Measurements from ENCODE around the gene PAPSS1. TPM values are rescaled to one million over a fixed set of nuclear protein-coding genes. Genes with fewer than 3 reads are reported as not detected.

Gene PAPSS1
- total and polyA plus RNA-seq, 10 of the 15 experiments (the other 5 are each of a cell fraction or from before 2014, with no cell fraction given): 22.6 to 73.0 (median 30.6) TPM

DNA sequence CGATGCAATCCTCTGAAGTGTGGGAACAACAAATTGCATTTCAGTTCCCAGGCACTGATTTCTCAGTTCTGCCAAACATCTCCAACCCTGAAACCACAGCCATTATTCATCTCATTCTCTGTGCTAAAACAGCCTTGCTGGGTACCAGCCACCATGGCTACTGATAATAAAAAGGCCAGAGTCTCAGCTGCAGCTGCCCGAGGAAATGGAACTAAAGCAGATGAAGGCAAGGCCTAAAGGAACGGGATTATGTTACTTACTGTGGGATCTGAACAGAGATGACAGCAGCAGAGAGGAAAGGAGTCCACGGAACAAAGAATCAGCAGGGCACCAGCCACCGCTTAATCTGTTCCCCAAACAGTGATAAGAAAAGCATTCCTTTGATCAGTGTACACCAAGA lies 155.7 kb downstream of the PAPSS1 start:
- ChIA-PET SMC1A (ENCODE audit: uncharacterized antibody, unreplicated experiment) (interaction anchor here (2.0 kb wide), 1 partner anchor 11 kb away, joined by 5 read pairs; no protein-coding TSS in a partner anchor), CTCF (interaction anchor here (1.1 kb wide), 1 partner anchor 174 kb away, joined by 3 read pairs; no protein-coding TSS in a partner anchor), RAD21 (ENCODE audit: unreplicated experiment) (no interaction called here), POLR2A (no interaction called here)
- H4K20me1 ChIP-seq (ENCODE audit: control insufficient read depth, insufficient read depth): no peaks in the 10 kb centered on the region
- H2AFZ ChIP-seq (ENCODE audit: control insufficient read depth, low read depth, low read length): no peak overlapping the region
- no TSS peak for BruUV-seq (replicated peaks)
- DNase-seq (ENCODE audit: low read depth, low spot score) (no peak), ATAC-seq (no peak), FAIRE-seq (no peak)
- H3K9me3 ChIP-seq (replicated peaks; ENCODE audit: control insufficient read depth, insufficient read depth, low read length): no peaks in the 10 kb centered on the region
- no peaks in the 10 kb centered on the region for H3K4me1 ChIP-seq (ENCODE audit: control insufficient read depth, insufficient read depth, low read length)
- no peaks in the 10 kb centered on the region for H3K27me3 ChIP-seq (replicated peaks in 1 of 2; ENCODE audit: control insufficient read depth in 2 of 2, insufficient read depth in 2 of 2, low read length in 1 of 2)
- no peak overlapping the region for H3K27ac ChIP-seq (ENCODE audit: control insufficient read depth, insufficient read depth)
- WGBS (ENCODE audit: insufficient coverage, insufficient replicate concordance, low lambda C conversion rate, missing lambda C conversion rate): 29% methylated on average over 5 of the region's 5 CpGs
- H3K9ac ChIP-seq (ENCODE audit: control insufficient read depth, insufficient read depth, low read length): no peak overlapping the region
- no peak overlapping the region for H3K4me3 ChIP-seq
- in situ Hi-C loops (cut with MboI) (no loop called here), intact Hi-C loops (cut with micrococcal nuclease; ENCODE audit: unreplicated experiment) (no loop called here)
- no peaks in the 10 kb centered on the region for H3K36me3 ChIP-seq (ENCODE audit: control insufficient read depth in 2 of 2, insufficient read depth in 2 of 2, low read length in 1 of 2)
- H3K4me2 ChIP-seq (ENCODE audit: control insufficient read depth, insufficient read depth): no peak overlapping the region
- no peak for TF ChIP-seq KAT2A (conservative IDR thresholded peaks at IDR 0.05; ENCODE audit: control insufficient read depth, low read depth, low read length)
- no peak for TF ChIP-seq ETV6 (conservative IDR thresholded peaks at IDR 0.05 in 1 of 2, IDR thresholded peaks at IDR 0.05 in 1 of 2; ENCODE audit: borderline replicate concordance in 1 of 2, low read depth in 1 of 2)
- TF ChIP-seq RELA (IDR thresholded peaks at IDR 0.05; ENCODE audit: borderline replicate concordance, partially characterized antibody): no peak
- no peak for TF ChIP-seq TBL1XR1 (IDR thresholded peaks at IDR 0.05; ENCODE audit: low read depth, low read length)
- no peak for TF ChIP-seq BRCA1 (IDR thresholded peaks at IDR 0.05; ENCODE audit: low read depth, low read length)
- no peak for TF ChIP-seq MXI1 (IDR thresholded peaks at IDR 0.05; ENCODE audit: low read depth, low read length)
- TF ChIP-seq SIX5 (IDR thresholded peaks at IDR 0.05; ENCODE audit: low read depth, low read length, severe bottlenecking): no peak
- no peak for TF ChIP-seq GABPA (IDR thresholded peaks at IDR 0.05; ENCODE audit: low read depth)
- no peak for TF ChIP-seq NRF1 (conservative IDR thresholded peaks at IDR 0.05; ENCODE audit: low read depth, low read length)
- TF ChIP-seq ZNF622 (IDR thresholded peaks at IDR 0.05): no peak
- no peak for TF ChIP-seq DPF2 (IDR thresholded peaks at IDR 0.05)
- TF ChIP-seq ZSCAN29 (IDR thresholded peaks at IDR 0.05): no peak
- TF ChIP-seq, protein P1, sequence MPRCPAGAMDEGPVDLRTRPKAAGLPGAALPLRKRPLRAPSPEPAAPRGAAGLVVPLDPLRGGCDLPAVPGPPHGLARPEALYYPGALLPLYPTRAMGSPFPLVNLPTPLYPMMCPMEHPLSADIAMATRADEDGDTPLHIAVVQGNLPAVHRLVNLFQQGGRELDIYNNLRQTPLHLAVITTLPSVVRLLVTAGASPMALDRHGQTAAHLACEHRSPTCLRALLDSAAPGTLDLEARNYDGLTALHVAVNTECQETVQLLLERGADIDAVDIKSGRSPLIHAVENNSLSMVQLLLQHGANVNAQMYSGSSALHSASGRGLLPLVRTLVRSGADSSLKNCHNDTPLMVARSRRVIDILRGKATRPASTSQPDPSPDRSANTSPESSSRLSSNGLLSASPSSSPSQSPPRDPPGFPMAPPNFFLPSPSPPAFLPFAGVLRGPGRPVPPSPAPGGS (IDR thresholded peaks at IDR 0.05; ENCODE audit: borderline replicate concordance, insufficient read depth, low read depth, low read length, poor library complexity, severe bottlenecking): no peak
- H3K79me2 ChIP-seq (ENCODE audit: control insufficient read depth, insufficient read depth, low read length): no peaks in the 10 kb centered on the region

Other genes starting within 250 kb of the PAPSS1 start
- 0.28 TPM in 1 of 2 replicates, not detected in the other for gene SGMS2, start 104.7 kb upstream of the PAPSS1 start, total RNA-seq (2014; rRNA removed)
- gene SGMS2, start 104.7 kb upstream of the PAPSS1 start, total RNA-seq (2014; rRNA removed; fragmentation: Illumina TruSeq; extraction: Trizol): under 0.01 TPM in 1 of 2 replicates, not detected in the other
- gene SGMS2, start 104.7 kb upstream of the PAPSS1 start, total RNA-seq (2021): 0.19 and 0.23 TPM in 2 replicates
- 3.2 and 5.0 TPM in 2 replicates for gene SGMS2, start 104.7 kb upstream of the PAPSS1 start, polyA plus RNA-seq (2011; rRNA removed)
- gene SGMS2, start 104.7 kb upstream of the PAPSS1 start, polyA plus RNA-seq (2014; fragmentation: Illumina TruSeq; extraction: Trizol): 0.10 TPM in 1 of 2 replicates, not detected in the other
- under 1 TPM in 1 of 2 experiments, not detected in 1; 0.11 TPM for gene SGMS2, start 104.7 kb upstream of the PAPSS1 start, polyA plus RNA-seq (2014; fragmentation: Nextera tagmentation; extraction: Ambion mirVana)
- 0.01 TPM in 1 of 2 replicates, not detected in the other for gene SGMS2, start 104.7 kb upstream of the PAPSS1 start, polyA plus RNA-seq (2014; rRNA removed)
- not detected for gene SGMS2, start 104.7 kb upstream of the PAPSS1 start, polyA plus RNA-seq (2016; fragmentation: Nextera tagmentation; extraction: Ambion mirVana)
- 3.4 and 3.9 TPM in 2 replicates for gene CYP2U1, start 211.3 kb upstream of the PAPSS1 start, total RNA-seq (2014; rRNA removed)
- 3.2 and 3.6 TPM in 2 replicates for gene CYP2U1, start 211.3 kb upstream of the PAPSS1 start, total RNA-seq (2014; rRNA removed; fragmentation: Illumina TruSeq; extraction: Trizol)
- 3.1 and 3.2 TPM in 2 replicates for gene CYP2U1, start 211.3 kb upstream of the PAPSS1 start, total RNA-seq (2021)
- 0.35 and 0.41 TPM in 2 replicates for gene CYP2U1, start 211.3 kb upstream of the PAPSS1 start, polyA plus RNA-seq (2011; rRNA removed)
- gene CYP2U1, start 211.3 kb upstream of the PAPSS1 start, polyA plus RNA-seq (2014; fragmentation: Illumina TruSeq; extraction: Trizol): 2.8 and 3.8 TPM in 2 replicates
- gene CYP2U1, start 211.3 kb upstream of the PAPSS1 start, polyA plus RNA-seq (2014; fragmentation: Nextera tagmentation; extraction: Ambion mirVana): 1 to 10 TPM; 1.3 to 1.4 TPM
- gene CYP2U1, start 211.3 kb upstream of the PAPSS1 start, polyA plus RNA-seq (2014; rRNA removed): 1.7 and 2.4 TPM in 2 replicates
- 1 to 10 TPM; 3.0 to 3.2 TPM for gene CYP2U1, start 211.3 kb upstream of the PAPSS1 start, polyA plus RNA-seq (2016; fragmentation: Nextera tagmentation; extraction: Ambion mirVana)